Stimulated activated CD4-positive, alpha-beta T cell treated with anti-CD3 and anti-CD28 coated beads, Interleukin-2, amount 100 ng/mL, for 24 hours (primary cell): Measurements from ENCODE around the gene INF2.

ENCODE experiments used
- DNase-seq, 2 donors: peaks; one replicate each; pipeline ENCODE4 v3.0.0-alpha.2; 2020

Gene INF2

DNA sequence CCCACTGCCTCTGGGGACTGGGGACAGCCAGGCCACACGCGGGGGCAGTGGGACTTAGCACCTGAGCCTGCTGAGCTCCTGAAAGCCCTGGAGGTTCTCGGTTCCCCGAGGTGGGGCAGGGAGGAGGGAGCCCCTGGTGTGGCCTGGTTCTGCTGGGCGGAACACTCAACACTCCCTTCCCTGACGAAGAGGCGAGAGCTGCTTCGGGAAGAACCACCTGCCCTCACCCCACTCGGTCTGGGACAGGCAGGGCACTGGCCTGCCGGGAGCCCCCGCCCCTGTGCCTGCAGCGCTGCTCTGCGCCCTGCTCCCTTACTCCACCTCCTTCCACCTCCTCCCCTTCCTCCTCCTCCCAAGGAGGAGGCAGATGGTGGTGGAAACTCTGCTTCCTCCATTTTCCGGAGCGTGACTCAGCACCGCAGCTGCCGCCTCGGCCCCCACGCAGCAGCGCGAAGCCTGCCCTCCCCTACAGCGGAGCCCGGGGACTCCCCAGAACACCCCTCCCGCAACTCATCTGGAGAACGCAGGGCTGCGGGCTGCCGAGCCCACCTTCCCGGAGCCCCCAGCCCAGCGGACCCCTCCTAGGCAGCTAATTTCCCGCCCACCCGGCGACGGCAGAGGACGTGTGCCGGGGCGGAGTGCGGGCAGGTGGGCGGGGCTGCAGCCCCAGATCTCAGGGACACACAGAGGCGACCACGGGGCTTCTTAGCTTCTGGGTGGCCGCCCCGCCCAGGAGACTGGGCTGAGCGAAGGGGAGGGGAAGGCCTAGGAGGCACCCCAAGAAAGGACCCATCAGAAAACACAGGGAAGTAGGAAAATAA, 11.7 kb upstream of the INF2 start:
- DNase-seq, result peak; percentile 82

DNA sequence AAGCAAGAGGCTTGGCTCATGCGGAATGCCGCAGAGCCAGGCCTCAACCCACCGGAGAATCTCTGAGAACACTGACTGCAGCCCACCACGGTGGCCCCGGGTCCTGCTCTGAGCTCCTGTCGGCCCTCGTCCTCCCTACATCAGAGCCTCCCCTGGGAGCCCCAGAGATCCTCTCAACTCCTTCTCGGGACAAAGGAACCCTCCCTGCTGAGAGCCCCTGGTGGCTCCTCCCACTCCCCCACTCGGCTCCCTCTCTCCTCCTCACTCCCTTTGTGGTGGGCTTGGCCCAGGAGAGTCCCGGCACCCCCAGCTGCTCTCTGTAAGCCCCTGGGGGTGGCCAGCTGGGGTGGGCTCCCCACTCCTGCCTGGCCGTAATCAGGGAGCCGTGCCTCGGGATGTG, 11.1 kb upstream of the INF2 start:
- no peak for DNase-seq

DNA sequence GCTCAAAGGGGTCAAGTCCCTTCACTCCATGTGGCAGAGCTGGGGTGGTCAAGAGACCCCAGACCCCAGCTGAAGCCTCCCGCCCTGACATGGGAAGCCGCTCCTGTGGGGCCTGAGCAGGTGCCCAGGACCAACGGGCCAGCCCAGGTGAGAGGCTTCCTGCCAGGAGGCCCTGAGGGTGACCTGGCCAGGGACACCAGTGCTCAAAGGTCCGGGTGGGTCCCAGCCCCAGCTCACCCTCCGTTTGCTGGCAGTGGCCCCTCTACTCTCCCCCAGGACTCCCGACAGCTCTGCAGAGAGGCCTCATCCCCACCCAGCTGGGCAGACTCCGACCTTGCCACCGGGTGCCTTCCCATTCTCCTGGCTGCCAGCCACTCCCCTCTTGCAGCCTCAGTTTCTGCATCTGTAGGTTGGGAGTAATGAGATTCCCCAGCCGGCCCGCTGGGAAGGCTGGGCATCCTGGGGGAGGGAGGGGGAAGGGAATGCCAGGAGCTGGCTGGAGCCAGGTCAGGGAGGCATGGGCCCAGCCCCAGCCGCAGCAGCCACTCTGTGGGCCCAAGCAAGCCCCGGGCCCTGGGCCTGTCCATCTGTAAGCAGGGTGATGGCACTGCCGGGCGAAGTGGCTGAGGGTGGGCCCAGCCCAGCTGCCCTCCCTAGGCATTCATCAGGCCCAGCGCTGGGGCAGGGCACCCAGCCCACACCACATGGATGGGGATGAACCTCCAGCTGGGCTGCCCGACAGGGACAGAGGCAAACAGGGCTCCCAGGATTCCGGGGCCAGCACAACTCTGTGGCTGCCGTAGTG, 10.3 kb upstream of the INF2 start:
- no peak for DNase-seq

GRCh38 chr14:104680056-104680805, 9.2 kb upstream of the INF2 start:
- DNase-seq, result no peak

GRCh38 chr14:104680806-104681688, 8.4 kb upstream of the INF2 start:
- no peak for DNase-seq

DNA sequence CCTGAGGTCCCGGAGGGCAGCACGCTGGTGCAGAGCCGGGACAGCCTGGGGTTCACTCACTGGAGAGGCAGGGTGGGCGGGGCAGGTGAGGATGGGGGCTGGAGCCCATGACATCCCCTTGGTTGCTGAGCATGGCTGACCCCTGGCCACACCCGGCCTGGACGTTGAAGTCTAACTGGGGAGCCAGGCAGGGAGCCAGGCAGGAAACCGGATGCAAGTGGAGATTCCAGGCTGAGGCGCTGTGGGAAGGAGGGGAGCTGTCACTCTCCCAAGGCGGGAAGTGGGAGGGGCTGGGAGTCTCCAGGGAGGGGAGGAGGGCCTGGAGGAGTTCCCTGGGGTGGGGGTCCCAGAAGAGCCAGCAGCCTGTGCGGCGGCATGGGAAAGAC, 7.7 kb upstream of the INF2 start:
- DNase-seq, result no peak

DNA sequence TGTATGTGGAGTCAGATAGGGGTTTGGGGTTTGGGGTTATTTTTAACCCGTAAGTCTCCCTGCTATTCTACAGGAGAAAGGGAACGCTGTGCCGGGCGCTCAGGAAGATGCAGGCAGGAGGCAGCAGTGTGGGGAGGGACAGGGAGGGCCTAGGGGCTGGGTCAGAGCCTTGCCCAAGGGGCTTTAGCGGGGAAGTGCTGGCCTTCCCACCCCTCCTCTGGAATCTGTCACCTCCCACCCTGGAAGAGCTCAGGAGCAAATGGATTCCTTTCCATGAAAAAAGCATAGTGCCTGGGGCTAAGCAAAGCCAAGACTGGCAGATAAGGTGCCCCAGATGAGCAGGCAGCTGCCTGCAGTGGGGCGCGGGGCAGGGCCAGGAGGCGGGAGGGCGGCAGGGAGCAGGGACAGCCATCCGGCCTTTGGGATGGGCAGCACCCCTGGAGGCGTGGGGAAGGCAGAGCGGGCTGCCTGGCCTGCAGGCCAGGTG, 7.3 kb upstream of the INF2 start:
- no peak for DNase-seq

- DNase-seq, result no peak
Measured at GRCh38 chr14:104683653-104684448, 5.6 kb upstream of the INF2 start.

DNA sequence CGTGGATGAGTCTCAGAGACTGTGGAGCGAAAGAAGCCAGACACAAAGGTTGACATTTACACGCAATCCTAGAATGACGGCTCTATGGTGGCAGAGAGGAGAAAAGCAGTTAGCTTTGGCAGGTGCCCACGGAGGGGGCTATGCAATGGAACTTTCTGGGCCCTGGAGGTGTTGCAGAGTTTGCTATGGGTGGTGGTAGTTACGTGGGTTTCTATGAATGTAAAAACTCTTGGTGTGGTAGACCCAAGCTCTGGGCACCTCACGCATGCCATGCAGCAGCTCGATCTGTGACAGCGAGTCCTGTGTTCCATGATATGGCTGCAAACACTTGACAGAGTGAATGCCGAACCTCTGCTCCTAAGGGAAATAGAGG, 5.0 kb upstream of the INF2 start:
- no peak for DNase-seq

DNA sequence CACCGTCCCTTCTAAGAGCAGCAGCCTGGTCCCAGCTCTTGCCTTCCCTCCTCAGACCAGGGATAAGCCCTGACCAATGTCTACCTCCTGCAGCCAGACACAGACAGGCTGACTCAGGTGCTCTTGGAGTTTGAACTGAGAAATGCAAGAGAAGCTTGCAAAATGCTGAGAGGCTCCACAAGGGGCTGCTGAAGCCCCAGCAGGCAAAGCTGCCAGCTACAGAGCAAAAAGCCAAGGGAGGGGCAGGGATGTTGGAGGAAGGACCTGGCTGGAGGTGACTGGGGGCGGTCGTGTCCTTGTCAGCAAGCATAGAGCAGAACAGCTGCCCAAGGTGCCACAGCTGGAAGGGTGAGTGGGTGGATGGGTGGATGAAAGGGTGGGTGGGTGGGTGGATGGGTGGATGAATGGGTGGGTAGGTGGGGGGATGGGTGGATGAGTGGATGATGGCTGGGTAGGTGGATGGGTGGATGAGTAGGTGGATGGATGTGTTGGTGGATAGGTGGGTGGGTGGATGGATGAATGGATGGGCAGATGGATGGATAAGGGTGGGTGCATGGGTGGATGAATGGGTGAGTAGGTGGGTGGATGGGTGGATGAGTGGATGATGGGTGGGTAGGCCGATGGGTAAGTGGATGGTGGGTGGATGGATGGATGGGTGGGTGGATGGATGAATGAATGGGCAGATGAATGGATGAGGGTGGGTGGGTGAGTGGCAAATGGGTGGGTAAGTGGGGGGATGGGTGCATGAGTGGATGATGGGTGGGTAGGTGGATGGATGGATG, 4.0 kb upstream of the INF2 start:
- DNase-seq, result no peak

- no peak for DNase-seq
Measured at GRCh38 chr14:104685998-104686610, 3.3 kb upstream of the INF2 start.

DNA sequence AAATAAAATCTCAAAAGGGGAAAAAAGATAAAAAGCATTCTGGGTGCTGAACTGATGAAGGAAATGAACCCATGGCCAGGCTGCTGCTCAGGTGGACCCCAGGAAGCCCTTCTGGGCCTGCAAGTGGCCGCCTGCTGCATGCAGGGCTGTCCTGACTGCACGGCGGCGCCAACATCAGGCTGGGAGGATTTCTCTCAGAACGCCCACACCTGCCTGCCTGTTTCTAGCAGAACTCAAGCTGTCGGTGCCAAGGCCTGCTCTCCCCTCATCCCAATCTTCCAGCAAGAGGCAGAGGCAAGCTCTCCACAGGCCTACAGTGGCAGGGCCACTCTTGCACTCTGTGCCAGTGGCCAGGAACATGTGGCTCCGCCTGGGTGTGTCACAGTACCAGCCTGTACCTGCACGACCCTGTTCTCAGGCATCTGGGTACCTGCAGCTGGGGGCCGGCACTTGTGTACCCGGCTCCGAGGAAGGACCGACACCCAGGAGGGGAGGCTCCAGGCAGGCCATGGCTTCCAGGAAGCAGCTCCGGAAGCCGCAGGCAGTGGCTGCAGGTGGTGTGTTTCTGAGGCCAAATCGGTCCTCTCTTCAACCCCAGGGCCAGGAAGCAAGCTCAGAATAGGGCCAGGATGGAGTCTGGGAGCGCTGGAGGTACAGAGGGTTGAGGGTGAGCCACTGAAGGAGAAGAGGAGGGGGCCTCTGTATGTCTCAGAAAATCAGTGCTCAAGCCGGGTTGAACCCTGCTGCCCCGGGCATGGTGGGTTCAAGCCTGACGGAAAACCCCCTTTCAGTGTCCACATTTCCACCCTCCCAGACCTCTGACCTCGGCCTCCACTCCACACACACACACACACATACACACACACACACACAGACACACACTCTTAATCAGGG, 2.5 kb upstream of the INF2 start:
- DNase-seq, result no peak

DNA sequence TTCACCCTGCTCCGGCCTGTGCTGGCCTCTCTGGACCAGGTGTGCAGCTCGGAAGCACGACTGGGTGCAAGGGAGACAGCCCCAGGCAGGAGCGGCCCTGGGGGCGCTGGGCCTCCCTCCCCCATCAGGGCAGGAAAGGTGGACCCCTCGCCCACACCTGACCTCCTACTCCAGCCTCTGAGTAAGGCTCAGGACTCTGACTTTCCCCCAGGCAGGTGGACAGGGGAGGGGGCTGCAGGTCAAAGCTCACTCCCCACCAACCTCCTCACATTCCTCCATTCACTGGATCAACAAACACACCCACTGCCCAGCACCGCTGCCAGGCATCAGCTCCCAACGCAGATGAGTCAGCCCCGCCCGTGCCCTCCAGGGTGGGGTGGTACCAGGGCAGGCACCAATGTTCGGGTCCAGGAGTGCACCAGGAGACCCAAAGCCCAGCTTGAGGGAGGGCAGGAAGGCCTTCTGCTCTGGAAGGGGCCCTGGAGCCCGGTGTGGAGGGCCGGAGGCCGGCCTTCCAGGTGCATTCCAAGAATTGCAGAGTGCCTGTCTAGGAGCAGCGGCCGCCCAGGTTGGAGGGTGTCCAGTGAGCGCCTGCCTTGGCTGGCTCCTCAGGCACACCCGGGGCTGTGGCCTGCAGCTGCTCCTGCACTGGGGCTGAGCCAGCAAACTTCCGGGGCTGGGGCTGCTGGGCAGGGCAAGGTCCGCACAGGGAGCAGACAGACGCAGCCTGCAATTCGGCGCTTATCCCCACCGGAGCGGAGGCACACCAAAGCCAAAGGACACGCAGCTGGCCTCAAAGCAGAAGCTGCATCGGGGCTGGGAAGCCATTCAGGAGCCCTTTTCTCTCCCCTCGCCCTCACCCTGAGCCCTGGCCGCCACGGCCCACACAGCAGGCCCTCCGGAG, 1.6 kb upstream of the INF2 start:
- DNase-seq, result no peak

GRCh38 chr14:104688505-104689108, 811 bp upstream of the INF2 start:
- DNase-seq, result no peak

DNA sequence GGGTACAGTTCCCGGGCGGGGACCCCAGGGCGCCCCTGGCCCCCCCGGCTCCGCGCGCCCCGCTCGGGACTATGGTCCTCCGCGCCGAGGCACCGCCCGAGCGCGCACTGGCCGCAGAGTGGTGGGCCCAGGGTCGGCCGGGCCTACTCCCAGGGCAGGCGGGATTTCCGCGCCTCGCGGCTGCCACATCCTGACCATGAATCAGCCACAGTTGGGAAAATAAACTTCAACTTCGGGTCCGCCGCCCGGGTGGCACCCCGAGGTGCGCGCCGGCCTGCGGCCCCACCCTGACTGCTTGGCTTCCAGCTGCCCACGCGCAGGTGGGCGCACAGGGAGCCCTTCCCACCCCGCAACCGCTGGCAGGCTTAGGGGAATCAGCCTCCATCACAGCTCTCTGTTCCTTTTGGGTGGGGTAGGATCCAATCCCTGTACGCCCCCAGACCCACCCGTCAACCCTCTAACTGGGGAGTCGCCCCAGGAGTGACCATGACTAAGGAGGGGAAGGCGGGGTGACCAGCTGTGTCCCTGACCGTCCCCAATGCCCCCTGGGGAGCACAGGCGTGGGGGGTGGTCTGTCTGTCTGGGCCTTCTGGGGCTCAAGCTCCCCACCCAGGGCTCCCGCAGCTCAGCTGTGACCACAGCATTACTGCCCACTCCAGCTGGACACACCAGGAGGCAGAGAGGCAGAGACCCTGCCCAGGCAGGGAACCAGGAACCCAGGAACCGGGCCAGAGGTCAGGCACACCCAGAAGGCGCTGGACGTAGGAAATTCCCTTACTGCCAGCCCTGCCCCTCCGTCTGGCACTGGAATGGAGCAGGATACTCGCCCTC, 678 bp downstream of the INF2 start:
- DNase-seq, result peak in 1 of 2 donors; percentile 41

- no peak for DNase-seq
Measured at GRCh38 chr14:104690861-104691455, 1.5 kb downstream of the INF2 start.
